Upper lobe of left lung (tissue), 4 donors: ENCODE data around the gene ABHD12.
A peak's percentile ranks its signal among the peaks of the same experiment; 100 is the strongest.

Experiments used
- EP300 ChIP-seq, 4 donors: sonication (generic); formaldehyde crosslinking; IDR thresholded peaks; one replicate each; pipeline ENCODE4 v1.5.1; 2017; ENCODE audit warnings: antibody characterized with exemption in 4 of 4, control low read depth in 2 of 4
- POLR2A ChIP-seq, 4 donors: fragments of 450-650 bp; IDR thresholded peaks; one replicate each; pipeline ENCODE4 v1.5.1; 2016 to 2017; ENCODE audit warnings: antibody characterized with exemption in 4 of 4, mild to moderate bottlenecking in 2 of 4
- POLR2AphosphoS5 ChIP-seq, 2 donors: sonication (generic); formaldehyde crosslinking; IDR thresholded peaks; one replicate each; pipeline ENCODE4 v1.5.1; 2017; ENCODE audit warnings: antibody characterized with exemption in 2 of 2
- TF ChIP-seq, protein P1 (sequence below), 6 experiments: fragments of 450-650 bp in 4 of 6; fragments of 200-600 bp in 2 of 6; sonication (generic) in 2 of 6; IDR thresholded peaks; one replicate each; pipeline ENCODE4 v1.5.1; 2016 to 2019; ENCODE audit warnings: antibody characterized with exemption in 6 of 6

DNA sequence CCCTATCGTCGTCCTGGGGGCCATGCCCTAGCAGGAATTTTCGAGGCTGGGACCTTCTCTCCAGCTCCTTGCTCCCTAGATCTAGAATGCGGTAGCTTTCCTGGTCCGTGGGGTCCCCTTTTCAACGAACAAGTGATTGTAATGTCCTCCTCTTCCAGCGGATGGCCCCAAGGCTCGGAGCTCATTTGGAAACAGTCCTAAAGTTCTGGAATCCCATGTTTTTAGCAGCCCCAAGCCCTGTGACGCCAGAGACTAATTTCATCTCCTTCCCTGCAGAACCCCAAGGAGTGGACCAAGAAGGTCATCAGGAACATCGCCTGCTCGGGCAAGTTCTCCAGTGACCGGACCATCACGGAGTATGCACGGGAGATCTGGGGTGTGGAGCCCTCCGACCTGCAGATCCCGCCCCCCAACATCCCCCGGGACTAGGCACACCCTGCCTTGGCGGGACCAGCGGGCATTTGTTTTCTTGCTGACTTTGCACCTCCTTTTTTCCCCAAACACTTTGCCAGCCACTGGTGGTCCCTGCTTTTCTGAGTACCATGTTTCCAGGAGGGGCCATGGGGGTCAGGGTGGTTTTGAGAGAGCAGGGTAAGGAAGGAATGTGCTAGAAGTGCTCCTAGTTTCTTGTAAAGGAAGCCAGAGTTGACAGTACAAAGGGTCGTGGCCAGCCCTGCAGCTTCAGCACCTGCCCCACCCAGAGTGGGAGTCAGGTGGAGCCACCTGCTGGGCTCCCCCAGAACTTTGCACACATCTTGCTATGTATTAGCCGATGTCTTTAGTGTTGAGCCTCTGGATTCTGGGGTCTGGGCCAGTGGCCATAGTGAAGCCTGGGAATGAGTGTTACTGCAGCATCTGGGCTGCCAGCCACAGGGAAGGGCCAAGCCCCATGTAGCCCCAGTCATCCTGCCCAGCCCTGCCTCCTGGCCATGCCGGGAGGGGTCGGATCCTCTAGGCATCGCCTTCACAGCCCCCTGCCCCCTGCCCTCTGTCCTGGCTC, 94.2 kb downstream of the ABHD12 start:
- TF ChIP-seq POLR2A (IDR thresholded peaks at IDR 0.05) (no peak), POLR2AphosphoS5 (IDR thresholded peaks at IDR 0.05) (no peak), EP300 (IDR thresholded peaks at IDR 0.05) (no peak)
- TF ChIP-seq, protein P1, sequence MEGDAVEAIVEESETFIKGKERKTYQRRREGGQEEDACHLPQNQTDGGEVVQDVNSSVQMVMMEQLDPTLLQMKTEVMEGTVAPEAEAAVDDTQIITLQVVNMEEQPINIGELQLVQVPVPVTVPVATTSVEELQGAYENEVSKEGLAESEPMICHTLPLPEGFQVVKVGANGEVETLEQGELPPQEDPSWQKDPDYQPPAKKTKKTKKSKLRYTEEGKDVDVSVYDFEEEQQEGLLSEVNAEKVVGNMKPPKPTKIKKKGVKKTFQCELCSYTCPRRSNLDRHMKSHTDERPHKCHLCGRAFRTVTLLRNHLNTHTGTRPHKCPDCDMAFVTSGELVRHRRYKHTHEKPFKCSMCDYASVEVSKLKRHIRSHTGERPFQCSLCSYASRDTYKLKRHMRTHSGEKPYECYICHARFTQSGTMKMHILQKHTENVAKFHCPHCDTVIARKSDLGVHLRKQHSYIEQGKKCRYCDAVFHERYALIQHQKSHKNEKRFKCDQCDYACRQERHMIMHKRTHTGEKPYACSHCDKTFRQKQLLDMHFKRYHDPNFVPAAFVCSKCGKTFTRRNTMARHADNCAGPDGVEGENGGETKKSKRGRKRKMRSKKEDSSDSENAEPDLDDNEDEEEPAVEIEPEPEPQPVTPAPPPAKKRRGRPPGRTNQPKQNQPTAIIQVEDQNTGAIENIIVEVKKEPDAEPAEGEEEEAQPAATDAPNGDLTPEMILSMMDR (IDR thresholded peaks at IDR 0.05) = peak in 3 of 6 experiments; percentile 29 to 33 (median 33)
